OCI-LY7 (cell line): ENCODE results near the gene CASKIN1. TPM values are rescaled to one million over a fixed set of nuclear protein-coding genes. Genes with fewer than 3 reads are reported as not detected.

Experiments
- BruUV-seq: library from RNA; stranded (reverse); fragments of 400-500 nt; replicated peaks from 2 replicates; lab custom pipeline; 2021; lab: Mats Ljungman, UMichigan
- CTCF ChIA-PET: fragments of 300-600 bp; sonication (Branson Sonifier 250); formaldehyde crosslinking; loops from one replicate; lab custom pipeline; 2022; ENCODE audit warnings: antibody characterized with exemption; ENCODE audit not compliant: unreplicated experiment; lab: Charles Lee
- POLR2A ChIA-PET: fragments of 300-600 bp; sonication (Branson Sonifier 250); formaldehyde crosslinking; loops from one replicate; lab custom pipeline; 2022; ENCODE audit warnings: antibody characterized with exemption; lab: Charles Lee
- DNase-seq: peaks from one replicate; pipeline ENCODE4 v3.0.0-alpha.2; 2015; ENCODE audit warnings: low spot score
- H2AFZ ChIP-seq: fragments of 200-600 bp; sonication (generic), shearing (Covaris generic); 2 replicates; pipeline ENCODE4 v1.6.1; 2014; ENCODE audit warnings: mild to moderate bottlenecking, antibody characterized with exemption, low read length, moderate library complexity
- H3K27ac ChIP-seq: fragments of 200-600 bp; sonication (generic); 2 replicates; pipeline ENCODE4 v1.5.1; 2014; ENCODE audit warnings: mixed run types, low read depth, mild to moderate bottlenecking, moderate library complexity, low read length, inconsistent platforms; ENCODE audit not compliant: poor library complexity, severe bottlenecking
- H3K36me3 ChIP-seq: fragments of 200-600 bp; sonication (generic); 2 replicates; pipeline ENCODE4 v1.6.1; 2014; ENCODE audit warnings: mild to moderate bottlenecking, antibody characterized with exemption, low read length, moderate library complexity, mixed read lengths; ENCODE audit not compliant: insufficient read depth
- H3K4me1 ChIP-seq: fragments of 200-600 bp; sonication (generic); 2 replicates; pipeline ENCODE4 v1.5.1; 2014; ENCODE audit warnings: mild to moderate bottlenecking, low read length; ENCODE audit not compliant: insufficient read depth, poor library complexity, severe bottlenecking
- H3K4me2 ChIP-seq: fragments of 200-600 bp; sonication (generic); 2 replicates; pipeline ENCODE4 v1.6.1; 2014; ENCODE audit warnings: mild to moderate bottlenecking, low read length
- H3K4me3 ChIP-seq: fragments of 200-600 bp; sonication (generic); 2 replicates; pipeline ENCODE4 v1.5.1; 2014; ENCODE audit warnings: mild to moderate bottlenecking, low read depth, low read length; ENCODE audit not compliant: poor library complexity, severe bottlenecking
- H3K79me2 ChIP-seq: fragments of 200-600 bp; sonication (generic); 2 replicates; pipeline ENCODE4 v1.6.1; 2016; ENCODE audit warnings: low read depth, mild to moderate bottlenecking, low read length, moderate library complexity, mixed read lengths; ENCODE audit not compliant: insufficient read depth
- H3K9me2 ChIP-seq: fragments of 200-600 bp; sonication (generic); 2 replicates; pipeline ENCODE4 v1.6.1; 2016; ENCODE audit warnings: mild to moderate bottlenecking, low read length, mixed read lengths; ENCODE audit not compliant: insufficient read depth
- H3K9me3 ChIP-seq: fragments of 200-600 bp; sonication (generic); 2 replicates; pipeline ENCODE4 v1.6.1; 2014; ENCODE audit warnings: mild to moderate bottlenecking, mixed run types, low read length, mixed read lengths
- H4K20me1 ChIP-seq: fragments of 200-600 bp; sonication (generic); 2 replicates; pipeline ENCODE4 v1.6.1; 2014; ENCODE audit warnings: mild to moderate bottlenecking, antibody characterized with exemption, low read length, moderate library complexity, mixed read lengths; ENCODE audit not compliant: insufficient read depth
- CTCF ChIP-seq: fragments of 200-600 bp; sonication (generic); conservative IDR thresholded peaks from 2 replicates; pipeline ENCODE4 v1.5.1; 2014; ENCODE audit warnings: mild to moderate bottlenecking, antibody characterized with exemption, low read length, moderate library complexity, mixed read lengths
- EZH2phosphoT487 ChIP-seq: fragments of 200-600 bp; sonication (generic); IDR thresholded peaks from 2 replicates; pipeline ENCODE4 v1.6.1; 2018; ENCODE audit warnings: low read depth, borderline replicate concordance, mild to moderate bottlenecking, mixed run types, antibody characterized with exemption, low read length, moderate library complexity, mixed read lengths
- intact Hi-C: fragments of 100-400 bp; cut with micrococcal nuclease; formaldehyde crosslinking; loops from one replicate; pipeline ENCODE4 v1.10.0; 2022; ENCODE audit not compliant: unreplicated experiment
- total RNA-seq, 2 experiments: library from RNA; depleted of rRNA in 1 of 2; stranded (reverse); fragments of >200 nt in 1 of 2; shearing (Covaris generic) in 1 of 2; gene quantifications; 2 replicates each; pipeline ENCODE4 v1.2.3, GENCODE V29; 2014 to 2022

The CASKIN1 gene
- total RNA-seq, 2 experiments from 2014 or later = 0.06 to 0.09 TPM

DNA sequence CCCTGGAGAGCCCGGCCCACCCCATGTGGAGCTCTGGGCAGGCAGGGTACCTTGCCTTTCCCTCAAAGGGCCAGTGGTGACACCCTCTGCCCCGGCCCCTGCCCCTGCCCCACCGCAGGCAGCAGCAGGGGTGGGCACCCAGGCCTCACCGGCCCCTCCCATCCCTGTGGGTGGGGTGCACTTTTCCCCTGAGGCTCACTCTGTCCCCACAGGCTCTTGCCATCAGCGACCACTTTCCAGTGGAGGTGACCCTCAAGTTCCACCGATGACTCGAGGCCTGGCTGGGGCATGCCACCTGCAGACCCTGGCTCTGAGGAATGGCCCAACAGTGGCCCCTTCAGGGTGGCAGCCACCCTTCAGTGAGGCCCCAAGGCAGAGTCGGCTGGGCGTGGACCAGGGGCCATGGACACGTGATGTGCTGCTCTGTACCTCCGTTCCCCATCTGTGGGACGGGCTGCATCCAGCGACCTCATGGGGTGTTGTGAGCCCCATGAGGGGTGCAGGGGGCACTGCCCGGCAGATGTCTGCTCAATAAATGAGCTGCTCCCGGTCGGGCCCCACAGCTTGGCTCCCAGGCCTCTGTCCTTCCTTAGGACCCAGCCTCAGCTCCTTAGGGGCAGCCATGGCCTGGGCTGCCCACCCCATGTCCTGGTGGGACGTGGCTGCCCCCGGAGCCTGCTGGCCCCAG is 41.9 kb upstream of the CASKIN1 start:
- no TSS peak for BruUV-seq
- intact Hi-C loops = no loop called here
- ChIA-PET POLR2A (no interaction called here), CTCF (no interaction called here)
- no peaks in the 10 kb centered on the region for H3K4me1 ChIP-seq
- H4K20me1 ChIP-seq = no peaks in the 10 kb centered on the region
- no peaks in the 10 kb centered on the region for H3K9me3 ChIP-seq
- H3K36me3 ChIP-seq = peaks cover 83% of the 10 kb centered on the region
- H2AFZ ChIP-seq = no peak overlapping the region
- H3K9me2 ChIP-seq = no peaks in the 10 kb centered on the region
- TF ChIP-seq EZH2phosphoT487 = no peak
- no peak for TF ChIP-seq CTCF
- H3K79me2 ChIP-seq = no peaks in the 10 kb centered on the region
- DNase-seq = no peak
- no peak overlapping the region for H3K4me2 ChIP-seq
- H3K27ac ChIP-seq = no peak overlapping the region
- no peak overlapping the region for H3K4me3 ChIP-seq

- Histone ChIP-seq H3K79me2 (no peaks in the 10 kb centered on the region), H3K36me3 (peaks cover 81% of the 10 kb centered on the region), H3K4me2 (no peak overlapping the region), H3K9me3 (no peaks in the 10 kb centered on the region), H3K9me2 (no peaks in the 10 kb centered on the region), H3K27ac (no peak overlapping the region), H2AFZ (no peak overlapping the region), H3K4me1 (no peaks in the 10 kb centered on the region), H3K4me3 (no peak overlapping the region), H4K20me1 (no peaks in the 10 kb centered on the region)
- POLR2A ChIA-PET = no interaction called here
- no peak for TF ChIP-seq EZH2phosphoT487
- TF ChIP-seq CTCF = no peak
- CTCF ChIA-PET = no interaction called here
- no peak for DNase-seq
- intact Hi-C loops = no loop called here
- no TSS peak for BruUV-seq
Observed at GRCh38 chr16:2237493-2238149, 41.2 kb upstream of the CASKIN1 start.

DNA sequence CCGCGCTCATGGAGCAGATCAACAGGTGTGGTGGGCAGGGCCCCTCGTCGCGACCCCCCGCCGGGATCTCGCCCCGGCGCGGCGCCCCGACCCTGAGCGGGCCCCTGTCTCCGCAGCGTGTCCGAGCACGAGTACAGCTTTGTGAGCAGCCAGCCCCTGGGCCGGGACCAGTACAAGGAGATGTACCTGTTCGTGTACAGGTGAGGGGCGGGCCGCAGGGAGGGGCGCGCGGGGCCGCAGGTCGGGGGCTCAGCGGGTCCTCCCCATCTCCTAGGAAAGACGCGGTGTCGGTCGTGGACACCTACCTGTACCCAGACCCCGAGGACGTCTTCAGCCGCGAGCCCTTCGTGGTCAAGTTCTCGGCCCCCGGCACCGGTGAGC is 40.7 kb upstream of the CASKIN1 start:
- Histone ChIP-seq H3K27ac (no peak overlapping the region), H3K4me3 (no peak overlapping the region), H3K36me3 (peaks cover 76% of the 10 kb centered on the region), H3K79me2 (no peaks in the 10 kb centered on the region), H3K4me1 (no peaks in the 10 kb centered on the region), H3K9me2 (no peaks in the 10 kb centered on the region), H4K20me1 (no peaks in the 10 kb centered on the region), H3K9me3 (no peaks in the 10 kb centered on the region), H3K4me2 (no peak overlapping the region), H2AFZ (no peak overlapping the region)
- POLR2A ChIA-PET = no interaction called here
- CTCF ChIA-PET = no interaction called here
- no TSS peak for BruUV-seq
- TF ChIP-seq EZH2phosphoT487 (no peak), CTCF (no peak)
- intact Hi-C loops = no loop called here
- DNase-seq = no peak
